ENCODE results near the gene CDK19. TPM values are rescaled to one million over a fixed set of nuclear protein-coding genes. Genes with fewer than 3 reads are reported as not detected.
"Not testable (repeated sequence)": the region's sequence is repeated elsewhere in the genome, so short reads cannot be mapped to it uniquely, and the experiment has no call there.

CDK19 gene
- total RNA-seq, 6 experiments from 2014 or later: 18.6 to 22.4 (median 20.0) TPM

DNA sequence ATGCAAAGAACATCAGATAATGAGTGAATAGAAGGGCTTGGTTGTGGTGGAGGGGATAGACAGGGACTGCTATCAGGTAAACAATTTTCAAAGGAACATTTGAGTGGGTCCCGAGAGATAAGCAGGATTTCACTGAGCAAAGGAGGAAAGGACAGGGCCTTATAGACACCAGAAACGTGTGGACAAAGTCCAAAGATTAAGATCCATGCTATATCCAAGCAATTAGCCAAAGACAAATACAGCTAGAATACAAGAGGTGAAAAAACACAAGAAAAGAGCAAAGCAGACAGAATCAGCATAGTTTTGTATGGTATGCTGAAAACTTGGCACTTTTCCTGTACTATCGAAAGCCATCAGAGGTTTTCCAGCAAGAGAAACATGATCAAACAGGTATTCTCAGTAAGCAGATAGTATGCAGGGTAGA lies 59.8 kb downstream of the CDK19 start:
- Mint-ChIP-seq H3K4me1 (ENCODE audit: low read depth) (peaks cover 8% of the 10 kb centered on the region; the same call in 1 of the 2 replicates), H3K27ac (no peak overlapping the region), H3K27me3 (ENCODE audit: insufficient read depth) (peaks cover 1% of the 10 kb centered on the region), H3K4me3 (no peak overlapping the region), H3K36me3 (ENCODE audit: low read depth) (no peaks in the 10 kb centered on the region), H3K9me3 (no peaks in the 10 kb centered on the region)
- DNase-seq: no peak
- no peak for TF ChIP-seq CTCF (IDR thresholded peaks at IDR 0.05)

GRCh38 chr6:110753936-110754668 lies 61.2 kb downstream of the CDK19 start:
- not testable (repeated sequence) for H3K27me3 Mint-ChIP-seq (ENCODE audit: insufficient read depth); H3K4me1 Mint-ChIP-seq (ENCODE audit: low read depth); H3K27ac Mint-ChIP-seq; H3K4me3 Mint-ChIP-seq; H3K9me3 Mint-ChIP-seq; H3K36me3 Mint-ChIP-seq (ENCODE audit: low read depth); DNase-seq

- H3K27me3 Mint-ChIP-seq (ENCODE audit: insufficient read depth): no peaks in the 10 kb centered on the region
- H3K4me1 Mint-ChIP-seq (ENCODE audit: low read depth): no peaks in the 10 kb centered on the region
- no peak overlapping the region for H3K27ac Mint-ChIP-seq
- peaks cover 2% of the 10 kb centered on the region; the same call in 1 of the 2 replicates for H3K9me3 Mint-ChIP-seq
- DNase-seq: no peak
- H3K36me3 Mint-ChIP-seq (ENCODE audit: low read depth): no peaks in the 10 kb centered on the region
- no peak for TF ChIP-seq CTCF (IDR thresholded peaks at IDR 0.05)
- H3K4me3 Mint-ChIP-seq: no peak overlapping the region
Measured at GRCh38 chr6:110748453-110748852, 66.8 kb downstream of the CDK19 start.

- H3K4me3 Mint-ChIP-seq: no peak overlapping the region
- no peak for TF ChIP-seq CTCF (IDR thresholded peaks at IDR 0.05)
- peaks cover 17% of the 10 kb centered on the region for H3K36me3 Mint-ChIP-seq (ENCODE audit: low read depth)
- DNase-seq: no peak
- H3K9me3 Mint-ChIP-seq: peaks cover 20% of the 10 kb centered on the region
- H3K4me1 Mint-ChIP-seq (ENCODE audit: low read depth): no peaks in the 10 kb centered on the region
- no peak overlapping the region for H3K27ac Mint-ChIP-seq
- H3K27me3 Mint-ChIP-seq (ENCODE audit: insufficient read depth): no peaks in the 10 kb centered on the region
Measured at GRCh38 chr6:110746680-110747079, 68.6 kb downstream of the CDK19 start.

- Mint-ChIP-seq H3K4me1 (ENCODE audit: low read depth) (no peaks in the 10 kb centered on the region), H3K4me3 (no peak overlapping the region), H3K27ac (no peak overlapping the region), H3K27me3 (ENCODE audit: insufficient read depth) (no peaks in the 10 kb centered on the region), H3K36me3 (ENCODE audit: low read depth) (peaks cover 34% of the 10 kb centered on the region), H3K9me3 (peaks cover 29% of the 10 kb centered on the region)
- no peak for TF ChIP-seq CTCF (IDR thresholded peaks at IDR 0.05)
- no peak for DNase-seq
Measured at GRCh38 chr6:110744991-110745390, 70.3 kb downstream of the CDK19 start.

GRCh38 chr6:110742552-110742951 lies 72.7 kb downstream of the CDK19 start:
- H3K4me1 Mint-ChIP-seq (ENCODE audit: low read depth); H3K27ac Mint-ChIP-seq; DNase-seq; H3K27me3 Mint-ChIP-seq (ENCODE audit: insufficient read depth); H3K4me3 Mint-ChIP-seq: not testable (repeated sequence)
- Mint-ChIP-seq H3K9me3 (peaks cover 29% of the 10 kb centered on the region), H3K36me3 (ENCODE audit: low read depth) (peaks cover 35% of the 10 kb centered on the region)
